ENCODE measurements around the gene TNS3. TPM values are rescaled to one million over a fixed set of nuclear protein-coding genes. Genes with fewer than 3 reads are reported as not detected.

TNS3 gene
- total RNA-seq, 1 experiment from 2014 or later, result 9.5 TPM

- H3K9me3 Mint-ChIP-seq, result no peaks in the 10 kb centered on the region
- no peaks in the 10 kb centered on the region for H4K20me1 ChIP-seq (ENCODE audit: control insufficient read depth, insufficient read depth, insufficient read length)
- no peak for DNase-seq
- no peak overlapping the region for H2BK20ac ChIP-seq (ENCODE audit: low read depth, low read length, poor library complexity, severe bottlenecking)
- H2AFZ ChIP-seq (ENCODE audit: low read length), result no peak overlapping the region
- H3K27me3 ChIP-seq (ENCODE audit: insufficient read depth, low read length), result no peaks in the 10 kb centered on the region
- no peak overlapping the region for H2AK5ac ChIP-seq (ENCODE audit: insufficient read length, low read length)
- H3K27ac Mint-ChIP-seq, result no peak overlapping the region
- H2BK15ac ChIP-seq (ENCODE audit: low read depth, low read length), result no peak overlapping the region
- H3K4me2 ChIP-seq (ENCODE audit: insufficient read depth, insufficient read length, low read length), result no peak overlapping the region
- no peak overlapping the region for H3K9ac ChIP-seq (ENCODE audit: extremely low read depth, insufficient read length, low read length)
- H3K4me1 Mint-ChIP-seq, result peaks cover 5 to 11% of the 10 kb centered on the region in 2 experiments
- no peak overlapping the region for H3K56ac ChIP-seq (ENCODE audit: insufficient read length, low read depth, low read length)
- H3K79me1 ChIP-seq (ENCODE audit: insufficient read depth, low read depth, low read length, poor library complexity, severe bottlenecking), result no peaks in the 10 kb centered on the region
- H3K4ac ChIP-seq (ENCODE audit: low read depth, low read length), result no peak overlapping the region
- H3K23ac ChIP-seq (ENCODE audit: insufficient read length, low read depth, low read length), result no peak overlapping the region
- H4K8ac ChIP-seq (replicated peaks; ENCODE audit: insufficient read length, low read depth, low read length), result no peak overlapping the region
- no peak overlapping the region for H3T11ph ChIP-seq (ENCODE audit: low read length)
- H3K27ac ChIP-seq (ENCODE audit: insufficient read length, low read depth, low read length), result no peak overlapping the region
- TF ChIP-seq, protein P1, sequence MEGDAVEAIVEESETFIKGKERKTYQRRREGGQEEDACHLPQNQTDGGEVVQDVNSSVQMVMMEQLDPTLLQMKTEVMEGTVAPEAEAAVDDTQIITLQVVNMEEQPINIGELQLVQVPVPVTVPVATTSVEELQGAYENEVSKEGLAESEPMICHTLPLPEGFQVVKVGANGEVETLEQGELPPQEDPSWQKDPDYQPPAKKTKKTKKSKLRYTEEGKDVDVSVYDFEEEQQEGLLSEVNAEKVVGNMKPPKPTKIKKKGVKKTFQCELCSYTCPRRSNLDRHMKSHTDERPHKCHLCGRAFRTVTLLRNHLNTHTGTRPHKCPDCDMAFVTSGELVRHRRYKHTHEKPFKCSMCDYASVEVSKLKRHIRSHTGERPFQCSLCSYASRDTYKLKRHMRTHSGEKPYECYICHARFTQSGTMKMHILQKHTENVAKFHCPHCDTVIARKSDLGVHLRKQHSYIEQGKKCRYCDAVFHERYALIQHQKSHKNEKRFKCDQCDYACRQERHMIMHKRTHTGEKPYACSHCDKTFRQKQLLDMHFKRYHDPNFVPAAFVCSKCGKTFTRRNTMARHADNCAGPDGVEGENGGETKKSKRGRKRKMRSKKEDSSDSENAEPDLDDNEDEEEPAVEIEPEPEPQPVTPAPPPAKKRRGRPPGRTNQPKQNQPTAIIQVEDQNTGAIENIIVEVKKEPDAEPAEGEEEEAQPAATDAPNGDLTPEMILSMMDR (conservative IDR thresholded peaks at IDR 0.05), result no peak
- no peaks in the 10 kb centered on the region for H3K9me3 ChIP-seq (ENCODE audit: control insufficient read depth, low read depth, low read length)
- H3K36me3 Mint-ChIP-seq (ENCODE audit: insufficient read depth in 1 of 3, low read depth in 3 of 3), result peaks cover 0 to 4% (median 0%) of the 10 kb centered on the region in 3 experiments; a peak in 2 of 7 replicates
- H4K91ac ChIP-seq (ENCODE audit: insufficient read length, low read depth, low read length), result no peak overlapping the region
- H3K79me2 ChIP-seq (ENCODE audit: insufficient read depth, low read length), result no peaks in the 10 kb centered on the region
- no peaks in the 10 kb centered on the region for H3K27me3 Mint-ChIP-seq (ENCODE audit: low read depth)
- H3K4me1 ChIP-seq (ENCODE audit: insufficient read depth, low read length), result no peaks in the 10 kb centered on the region
- H4K5ac ChIP-seq (ENCODE audit: insufficient read length, low read depth, low read length), result no peak overlapping the region
- no peak overlapping the region for H2BK12ac ChIP-seq (ENCODE audit: insufficient read length, low read depth, low read length)
- no peak overlapping the region for H3K18ac ChIP-seq (ENCODE audit: insufficient read length, low read depth, low read length)
- H3K14ac ChIP-seq (ENCODE audit: insufficient read depth, low read length), result no peak overlapping the region
- no peak overlapping the region for H2BK120ac ChIP-seq (ENCODE audit: low read depth, low read length, poor library complexity, severe bottlenecking)
- no peak overlapping the region for H3K4me3 Mint-ChIP-seq
- no CpG with 5 or more reads among the region's 8 CpGs for WGBS (ENCODE audit: extremely low coverage, insufficient read length, low lambda C conversion rate)
- H2BK5ac ChIP-seq (ENCODE audit: insufficient read length, low read length), result no peak overlapping the region
- H3K23me2 ChIP-seq (ENCODE audit: insufficient read length, low read depth, low read length, poor library complexity, severe bottlenecking), result no peaks in the 10 kb centered on the region
Observed at GRCh38 chr7:47358944-47359588, 222.8 kb downstream of the TNS3 start.
